HG02840 (cell line): ENCODE measurements around the gene B4GALT6.

Experiments
- ATAC-seq: cut with Tn5 transposase; IDR thresholded peaks from one replicate; pipeline ENCODE4 v1.9.1; 2021; ENCODE audit warnings: mild to moderate bottlenecking, moderate library complexity, moderate number of reproducible peaks; ENCODE audit not compliant: unreplicated experiment, low FRiP score

B4GALT6 gene

DNA sequence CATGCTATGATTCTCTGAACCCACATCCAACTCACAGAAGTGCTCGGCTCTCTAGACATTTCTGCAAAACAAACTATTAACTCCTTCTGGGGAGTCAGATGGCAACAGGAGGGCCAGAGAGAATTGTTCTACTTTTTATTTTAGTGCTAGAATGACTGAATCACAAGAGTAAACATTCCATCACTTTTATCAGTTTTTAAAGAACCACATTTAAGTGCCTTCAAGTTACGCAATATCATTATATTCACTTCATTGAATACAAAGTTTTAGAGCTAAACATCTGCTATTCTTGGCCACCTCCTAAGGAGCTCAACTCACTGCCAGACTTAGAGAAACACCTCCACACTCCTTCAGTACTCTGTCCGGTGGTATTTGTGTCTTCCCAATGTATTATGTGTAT, 22.4 kb downstream of the B4GALT6 start:
- no peak for ATAC-seq

DNA sequence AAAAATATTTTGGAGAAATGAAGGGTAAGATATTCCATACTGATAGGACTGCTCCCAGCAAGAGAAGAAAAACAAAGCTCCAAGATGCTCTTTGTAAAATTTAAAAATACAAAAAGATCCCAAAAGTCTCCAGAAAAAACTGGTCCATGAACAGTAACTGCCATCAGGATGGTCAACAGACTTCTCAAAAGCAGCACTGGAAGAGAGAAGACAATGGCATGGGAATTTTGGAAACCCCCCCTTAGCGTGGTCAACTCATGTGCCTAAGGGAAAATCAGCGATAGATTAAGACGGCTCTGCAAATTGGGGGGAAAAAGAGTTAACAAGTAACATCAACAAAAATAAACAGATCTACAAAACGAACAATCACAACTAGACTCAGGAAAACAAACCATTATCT, 23.6 kb downstream of the B4GALT6 start:
- ATAC-seq, result no peak

DNA sequence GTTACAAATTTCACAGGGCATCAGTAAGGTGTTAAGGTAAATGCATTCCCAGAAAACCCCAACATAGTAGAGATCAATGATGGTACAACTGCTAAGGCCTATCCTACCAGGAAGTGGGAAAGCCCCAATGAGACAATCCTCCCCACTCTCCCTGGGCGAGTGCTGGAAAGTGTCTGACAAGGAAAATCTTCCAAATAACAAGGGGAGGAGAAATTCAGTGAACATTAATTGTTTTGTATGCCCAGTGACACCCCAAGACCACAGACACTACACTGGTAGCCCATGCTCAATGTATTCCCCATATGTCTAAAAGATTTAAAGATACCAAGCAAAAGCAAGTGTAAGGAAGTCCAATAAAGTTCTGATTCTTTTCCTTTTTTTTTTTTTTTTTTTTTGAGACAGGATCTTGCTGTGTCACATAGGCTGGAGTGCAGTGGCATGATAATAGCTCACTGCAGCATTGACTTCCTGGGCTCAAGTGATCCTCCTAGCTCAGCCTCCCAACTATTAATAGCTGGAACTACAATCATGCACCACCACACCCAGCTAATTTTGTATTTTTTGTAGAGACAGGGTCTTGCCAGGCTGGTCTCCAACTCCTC, 24.7 kb downstream of the B4GALT6 start:
- ATAC-seq, result no peak

- ATAC-seq, result peak; percentile 69
Observed at GRCh38 chr18:31658670-31659575, 25.5 kb downstream of the B4GALT6 start.

DNA sequence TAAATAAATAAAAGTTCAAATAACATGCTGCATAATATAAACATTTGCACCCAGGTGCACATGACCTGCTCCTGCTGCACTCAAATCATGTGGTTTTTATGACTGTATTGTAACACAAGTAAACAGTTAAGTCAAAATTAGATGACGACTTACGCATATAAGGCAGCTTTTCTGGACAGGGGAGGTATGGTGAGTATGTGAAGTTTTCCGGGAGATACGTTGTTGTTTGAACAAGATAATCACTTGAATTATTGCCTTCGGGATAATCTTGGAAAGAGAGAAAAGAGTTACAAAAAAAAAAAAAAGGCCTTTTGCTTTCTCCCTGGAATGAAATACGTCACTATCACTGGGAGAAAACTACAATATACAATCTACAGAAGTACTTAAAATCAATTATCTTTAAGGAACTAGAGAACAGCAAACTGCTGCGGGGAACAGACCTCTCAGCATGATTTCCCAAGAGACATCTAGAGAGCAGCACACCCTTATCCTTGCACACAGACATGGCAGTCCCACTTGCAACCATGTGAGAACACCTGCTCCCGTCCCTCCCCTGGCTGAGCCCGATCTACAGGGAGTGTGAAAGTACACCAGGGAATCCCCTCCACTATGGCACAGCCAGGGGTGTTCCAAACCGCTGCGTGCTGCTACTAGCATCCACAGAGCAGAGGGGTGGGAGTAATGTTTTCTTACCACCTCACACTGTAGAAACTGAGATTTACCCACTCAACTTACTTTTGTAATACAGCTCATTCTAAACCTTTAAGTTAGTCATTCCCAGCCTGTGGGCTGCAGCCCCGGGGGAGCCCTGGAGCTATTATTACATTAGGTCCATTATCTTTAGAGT, 26.3 kb downstream of the B4GALT6 start:
- ATAC-seq, result peak; percentile 82

DNA sequence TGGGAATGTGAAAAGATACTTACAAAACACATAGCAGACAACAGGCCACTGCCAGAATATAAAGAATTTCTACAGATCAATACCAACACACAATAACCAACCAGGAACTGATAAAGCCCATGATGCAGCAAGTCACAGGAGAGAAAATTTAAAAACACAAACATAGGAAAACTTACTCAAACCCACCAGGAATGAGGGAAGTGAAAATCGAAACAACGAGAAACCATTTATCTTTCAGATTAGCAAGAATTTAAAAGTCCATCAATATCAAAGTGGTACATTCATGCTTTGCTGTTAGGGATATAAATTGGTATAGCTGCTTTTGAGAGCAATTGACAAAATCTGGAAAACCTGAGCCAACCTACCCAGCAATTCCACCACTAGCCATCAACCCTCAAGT, 27.6 kb downstream of the B4GALT6 start:
- no peak for ATAC-seq

- ATAC-seq, result no peak
Observed at GRCh38 chr18:31655354-31655753, 29.0 kb downstream of the B4GALT6 start.

GRCh38 chr18:31652877-31653276, 31.5 kb downstream of the B4GALT6 start:
- no peak for ATAC-seq

- no peak for ATAC-seq
Observed at GRCh38 chr18:31652357-31652756, 32.0 kb downstream of the B4GALT6 start.

DNA sequence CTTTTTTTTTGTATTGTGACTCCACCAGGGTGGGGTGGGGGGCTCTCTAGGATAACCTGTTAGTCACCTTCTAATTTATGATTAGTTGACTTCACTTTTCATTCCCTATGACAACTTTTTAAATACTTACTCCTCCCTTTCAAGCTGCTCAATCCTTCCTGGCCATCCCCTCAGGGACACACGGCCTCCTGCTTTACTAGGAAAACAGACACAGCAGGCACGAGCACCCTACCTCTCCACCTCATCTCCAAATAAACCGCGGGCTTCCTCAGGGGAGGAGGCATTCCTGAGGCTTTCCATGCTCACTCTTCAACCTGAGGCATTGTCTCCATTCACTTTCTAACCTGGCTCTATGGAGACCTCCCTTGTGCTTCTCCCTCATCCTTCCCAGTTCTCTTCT, 33.0 kb downstream of the B4GALT6 start:
- no peak for ATAC-seq

DNA sequence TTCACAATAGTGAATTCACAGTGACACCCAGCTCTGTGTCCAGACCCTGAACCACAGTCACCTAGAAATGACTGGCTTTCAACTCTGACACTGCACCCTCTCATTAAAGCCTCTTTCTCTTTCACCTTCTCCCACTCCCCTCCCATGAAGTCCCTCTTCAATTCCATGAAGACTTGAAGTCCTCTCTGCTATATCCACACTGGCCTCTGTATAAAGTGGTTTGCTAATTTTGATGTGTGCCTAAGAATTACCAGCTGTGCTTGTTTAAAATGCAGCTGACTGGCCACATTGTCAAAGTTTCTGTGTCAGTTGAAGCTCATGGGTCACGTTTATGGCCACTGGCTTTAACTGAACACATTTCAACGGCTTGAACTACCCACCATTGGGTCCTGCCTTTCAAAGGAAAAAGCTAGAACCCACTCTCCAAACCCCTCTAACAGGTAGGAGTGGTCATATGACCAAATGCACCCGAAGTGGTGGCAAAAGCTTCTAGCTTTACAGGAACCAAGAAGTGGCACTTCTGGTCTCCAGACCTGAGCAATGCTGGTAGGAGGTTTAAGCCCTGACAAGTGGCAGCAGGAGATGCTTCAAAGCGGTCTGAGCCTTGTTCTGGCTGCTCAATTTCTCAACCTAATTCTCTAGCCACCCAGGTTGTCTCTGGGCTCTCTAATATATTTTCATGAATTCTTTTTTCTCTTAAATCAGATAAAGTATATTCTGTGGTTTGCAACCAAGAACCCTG, 34.2 kb downstream of the B4GALT6 start:
- ATAC-seq, result peak; percentile 36

DNA sequence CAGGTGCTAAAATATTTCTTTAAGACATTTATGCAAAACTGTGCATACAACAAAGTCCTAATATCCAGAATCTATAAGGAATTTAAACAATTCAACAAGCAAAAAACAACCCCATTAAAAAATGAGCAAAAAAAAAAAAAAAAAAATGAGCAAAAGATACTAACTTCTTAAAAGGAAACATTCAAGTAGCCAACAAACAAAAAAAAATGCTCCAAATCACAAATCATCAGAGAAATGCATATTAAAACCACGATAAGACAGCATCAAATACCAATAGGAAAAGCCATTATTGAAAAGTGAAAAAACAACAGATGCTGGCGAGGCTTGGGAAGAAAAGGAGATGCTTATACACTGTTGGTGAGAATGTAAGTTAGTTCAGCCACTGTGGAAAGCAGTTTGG, 34.9 kb downstream of the B4GALT6 start:
- ATAC-seq, result no peak

DNA sequence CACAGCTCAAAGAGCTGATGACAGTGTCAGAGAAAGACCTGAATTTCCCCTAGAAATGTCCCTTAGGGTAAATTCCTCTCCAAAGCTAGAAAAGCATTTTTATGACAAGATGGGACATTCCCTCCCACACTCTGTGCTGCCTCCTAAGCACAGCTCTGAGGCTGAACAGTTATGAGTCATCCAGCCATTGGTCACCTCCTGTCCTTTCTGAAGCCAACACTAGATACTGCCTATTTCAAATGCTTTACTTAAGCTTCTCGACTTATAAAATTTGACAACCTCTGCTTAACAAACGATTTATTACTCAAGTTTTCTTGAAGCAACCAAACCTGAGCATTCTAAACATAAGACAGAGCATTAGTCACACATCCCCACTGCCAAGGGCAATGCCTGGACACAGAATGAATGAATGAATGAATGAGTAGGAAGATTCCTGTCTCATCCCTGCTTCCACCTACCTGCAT, 35.4 kb downstream of the B4GALT6 start:
- ATAC-seq, result peak; percentile 77

- no peak for ATAC-seq
Observed at GRCh38 chr18:31648458-31648857, 35.9 kb downstream of the B4GALT6 start.

GRCh38 chr18:31647127-31647753, 37.1 kb downstream of the B4GALT6 start:
- ATAC-seq, result no peak

DNA sequence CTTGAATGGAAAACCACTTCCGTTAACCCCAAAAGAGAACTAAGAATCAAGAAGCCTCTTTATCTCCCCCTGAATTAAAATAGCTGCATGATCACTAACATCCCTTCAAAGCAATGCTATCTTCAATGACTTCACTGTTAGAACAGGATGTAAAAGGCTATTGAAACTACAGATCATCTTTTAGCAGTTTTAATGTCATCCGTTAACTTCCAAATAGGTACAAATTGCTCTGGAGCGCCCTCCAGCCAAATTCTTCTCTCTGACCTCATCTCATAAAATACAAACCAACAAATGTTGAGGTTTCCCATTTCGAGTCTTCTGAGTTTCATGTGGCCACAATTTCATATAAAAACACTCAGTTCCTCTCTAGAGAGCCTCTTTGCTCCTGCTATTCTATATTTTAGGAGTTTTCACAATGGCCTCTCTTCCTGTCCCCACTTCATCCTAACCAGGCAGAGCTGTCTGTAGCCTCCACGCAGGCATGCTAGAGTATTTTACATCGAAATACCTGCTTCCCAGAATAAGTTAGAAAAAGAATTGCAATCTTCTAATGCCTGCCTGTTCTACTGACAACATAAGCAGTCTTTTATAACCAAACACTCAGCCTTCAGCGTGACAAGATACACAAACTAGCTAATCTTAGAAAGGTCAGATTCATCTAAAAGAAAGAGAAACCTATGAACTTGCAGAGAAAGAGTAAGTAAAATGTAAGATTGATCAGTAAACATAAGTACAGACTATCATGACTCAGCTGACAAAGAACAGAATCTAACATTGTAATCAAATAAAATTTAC, 37.9 kb downstream of the B4GALT6 start:
- ATAC-seq, result no peak

DNA sequence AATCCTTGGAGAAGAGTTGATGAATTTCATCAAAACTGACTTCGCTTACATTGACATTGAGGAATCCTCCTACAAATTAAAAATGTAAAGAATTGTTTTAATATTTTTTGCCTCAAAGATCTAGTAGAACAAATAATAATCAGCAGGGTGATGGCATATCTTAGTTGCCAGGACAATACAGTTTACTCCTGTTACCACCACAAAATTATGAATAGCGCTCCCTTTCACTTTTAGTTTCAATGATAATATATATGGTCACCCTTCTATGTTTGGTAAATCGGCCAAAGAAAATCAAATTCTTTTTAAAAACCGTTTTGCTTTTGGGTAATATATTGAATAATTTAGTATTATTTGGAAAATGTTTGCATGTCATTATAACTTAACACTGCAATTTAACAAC, 39.0 kb downstream of the B4GALT6 start:
- no peak for ATAC-seq

GRCh38 chr18:31643003-31643402, 41.4 kb downstream of the B4GALT6 start:
- no peak for ATAC-seq

- ATAC-seq, result no peak
Observed at GRCh38 chr18:31637445-31637844, 46.9 kb downstream of the B4GALT6 start.
